GM18519 (cell line): Measurements from ENCODE around the gene CNNM4.
A peak's percentile ranks its signal among the peaks of the same experiment; 100 is the strongest.

Experiments
- ATAC-seq: cut with Tn5 transposase; IDR thresholded peaks from one replicate; pipeline ENCODE4 v1.9.1; 2021; ENCODE audit warnings: mild to moderate bottlenecking, moderate library complexity; ENCODE audit not compliant: unreplicated experiment, low FRiP score

CNNM4 gene

DNA sequence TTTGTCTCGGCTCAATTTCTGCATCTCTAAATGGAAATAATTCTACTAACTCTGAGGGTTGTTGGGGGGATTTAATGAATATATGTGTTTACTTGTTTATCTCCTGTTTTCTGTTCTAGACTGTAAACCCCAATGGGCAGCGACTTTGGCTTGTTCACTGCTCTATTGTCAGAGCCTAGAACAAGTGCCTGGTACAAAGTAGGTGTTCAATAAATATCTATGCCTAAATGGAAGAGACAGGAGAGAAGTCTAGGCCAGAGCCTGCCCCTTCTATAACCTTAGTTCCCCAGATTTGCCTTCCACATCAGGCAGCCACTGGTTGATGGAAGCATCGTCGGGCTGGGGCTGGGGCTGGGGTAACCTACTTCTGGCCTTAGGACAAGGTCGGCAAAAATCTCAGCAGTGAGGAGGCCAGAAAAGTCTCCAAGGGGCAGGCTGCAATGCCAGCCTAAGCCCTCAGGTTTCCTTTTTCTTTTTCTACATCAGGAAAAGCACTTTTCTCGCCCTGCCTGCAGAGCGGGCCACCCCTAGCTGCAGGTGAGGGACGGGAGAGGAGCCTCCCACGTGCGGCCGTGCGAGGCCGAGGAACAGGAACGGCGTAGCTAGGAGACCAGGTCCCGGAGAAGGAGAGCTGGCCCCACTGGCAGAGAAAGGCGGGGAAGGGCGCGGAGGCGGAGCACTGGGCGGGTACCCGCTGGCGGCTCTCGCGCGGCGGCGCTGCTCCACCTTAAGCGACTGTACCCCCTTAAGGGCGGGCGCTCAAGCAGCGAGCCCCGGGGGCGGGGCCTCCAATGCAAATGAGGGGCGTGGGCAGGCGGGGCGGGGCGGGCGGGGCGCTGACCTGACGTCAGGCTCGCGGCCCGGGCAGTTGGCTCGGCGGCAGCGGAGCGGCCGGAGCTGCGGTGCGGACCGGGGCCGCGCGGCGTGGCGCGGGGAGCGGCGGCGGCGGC lies at the start of gene CNNM4:
Gene CNNM4, plus strand, starts transcription at position 867 of the 950 bp plus-strand sequence. CDS start 98 bp downstream, outside the sequence.
- peak; percentile 47 for ATAC-seq

DNA sequence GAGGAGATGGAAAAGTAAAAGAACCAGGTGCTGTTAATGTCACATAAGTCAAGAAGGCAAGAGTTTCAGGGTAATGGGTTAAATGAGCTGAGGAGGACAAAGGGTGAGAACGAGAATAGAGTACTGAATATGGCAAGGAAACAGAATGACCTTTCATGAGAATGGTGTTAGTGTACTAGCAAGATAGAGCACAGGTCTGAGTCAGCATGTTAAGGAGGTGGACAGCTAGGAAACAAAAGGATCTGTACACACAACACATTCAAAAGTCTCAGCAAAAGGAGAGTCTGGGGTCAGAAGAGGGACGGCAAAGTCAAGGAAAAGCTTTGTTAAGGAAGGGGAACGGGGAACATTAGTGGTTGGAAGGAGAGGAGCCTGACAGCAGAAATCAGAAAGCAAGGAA lies 49.7 kb upstream of the CNNM4 start:
- ATAC-seq = no peak

DNA sequence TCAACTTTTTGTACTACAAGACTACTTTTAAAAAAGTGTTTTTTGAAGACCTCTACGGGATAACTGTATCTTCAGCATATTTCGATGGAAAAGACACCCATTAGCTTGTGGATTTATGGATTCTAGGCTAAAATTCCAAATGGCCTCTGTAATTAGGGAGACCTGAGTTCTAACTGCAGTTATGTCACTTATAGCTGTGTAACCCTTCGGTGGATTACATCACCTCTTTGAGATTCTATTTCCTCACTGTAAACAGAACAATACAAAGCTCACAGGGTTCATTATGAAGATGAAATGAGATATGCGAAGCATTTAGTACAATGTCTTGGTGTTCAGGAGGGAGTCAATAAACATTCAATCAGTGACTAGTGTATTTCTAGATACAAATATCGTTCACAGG lies 45.0 kb upstream of the CNNM4 start:
- no peak for ATAC-seq

DNA sequence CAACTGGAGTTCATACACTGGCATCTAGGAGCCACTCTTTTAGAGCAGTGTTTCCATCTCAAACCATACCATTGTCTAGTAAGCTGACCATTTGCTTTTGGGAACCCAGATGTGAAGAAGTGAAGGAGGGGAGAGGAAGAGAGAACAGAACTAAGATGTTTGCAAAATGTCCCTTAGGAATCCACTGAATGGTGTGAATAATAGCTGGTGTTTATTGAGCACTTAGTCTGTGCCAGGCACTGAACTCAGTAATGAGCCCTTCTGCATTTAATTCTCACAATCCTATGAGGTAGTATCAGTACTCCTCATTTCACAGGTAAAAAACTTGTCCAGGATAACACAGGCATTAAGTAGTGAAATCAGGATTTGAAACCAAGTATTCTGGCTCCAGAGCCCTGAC lies 44.3 kb upstream of the CNNM4 start:
- no peak for ATAC-seq

DNA sequence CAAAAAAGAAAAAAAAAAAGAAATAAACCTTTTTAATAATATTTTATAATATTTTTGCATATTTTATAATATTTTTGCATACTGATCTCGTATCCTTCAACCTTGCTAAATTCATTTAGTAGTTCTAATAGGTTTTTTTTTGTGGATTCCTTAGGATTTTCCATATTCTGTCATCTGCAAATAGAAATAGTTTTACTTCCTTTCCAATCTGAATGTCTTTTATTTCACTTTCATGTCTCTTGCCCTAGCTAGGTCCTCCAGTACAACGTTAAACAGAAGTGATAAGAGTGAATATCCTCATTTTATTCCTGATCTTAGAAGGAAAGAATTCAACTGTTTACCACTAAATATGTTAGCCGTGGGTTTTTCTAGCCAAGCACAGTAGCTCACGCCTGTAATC lies 34.6 kb upstream of the CNNM4 start:
- no peak for ATAC-seq

DNA sequence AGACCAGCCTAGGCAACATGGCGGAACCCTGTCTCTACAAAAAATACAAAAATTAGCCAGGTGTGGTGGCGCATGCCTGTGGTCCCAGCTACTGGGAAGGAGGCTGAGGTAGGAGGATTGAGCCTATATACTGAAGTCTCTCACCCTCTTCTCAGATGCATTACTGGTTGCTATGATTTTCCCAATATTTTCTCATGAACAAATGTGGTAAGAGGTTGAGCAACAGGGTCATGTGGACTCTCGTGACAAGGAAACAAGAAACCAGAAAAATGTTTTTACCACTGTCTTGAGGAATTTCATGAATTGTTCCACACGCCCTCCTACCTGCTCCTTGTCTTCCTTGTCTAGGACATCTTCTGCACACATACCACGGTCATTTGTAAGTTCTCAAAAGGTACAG lies 33.3 kb upstream of the CNNM4 start:
- ATAC-seq = no peak

DNA sequence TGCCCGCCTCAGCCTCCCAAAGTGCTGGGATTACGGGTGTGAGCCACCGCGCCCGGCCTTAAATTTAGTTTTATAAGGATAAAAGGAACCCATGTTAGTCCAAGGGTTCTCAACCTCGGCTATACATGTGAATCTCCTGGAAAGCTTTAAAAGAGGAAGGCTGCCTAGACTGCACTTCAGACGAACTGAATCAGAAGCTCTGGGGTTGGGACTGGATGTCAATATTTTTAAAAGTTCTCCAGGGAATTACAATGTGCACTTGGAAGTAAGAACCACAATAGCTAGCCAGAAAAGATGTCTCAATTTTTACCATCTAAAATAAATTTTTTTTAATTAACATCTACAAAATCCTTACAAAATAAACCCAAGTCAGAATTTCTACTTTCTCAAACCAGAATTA lies 31.0 kb upstream of the CNNM4 start:
- ATAC-seq = no peak

DNA sequence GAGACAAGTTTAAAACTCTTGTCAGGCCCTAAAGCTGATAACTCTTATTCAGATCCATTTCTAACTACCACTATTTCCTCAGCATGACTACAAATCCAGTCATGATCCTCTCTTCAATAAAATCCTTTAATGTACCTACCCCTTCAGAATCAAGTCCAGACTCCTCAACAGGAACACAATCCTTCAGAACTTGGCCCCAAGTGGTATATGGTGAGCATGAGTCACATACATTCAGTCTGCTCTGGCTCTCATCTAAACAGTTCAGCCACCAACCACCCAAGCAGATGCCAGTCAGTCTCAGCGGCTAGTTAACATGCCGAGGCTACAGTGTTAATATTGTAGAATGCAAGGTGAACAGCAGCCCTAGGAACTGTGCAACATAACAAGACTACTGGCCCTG lies 30.5 kb upstream of the CNNM4 start:
- ATAC-seq = no peak

DNA sequence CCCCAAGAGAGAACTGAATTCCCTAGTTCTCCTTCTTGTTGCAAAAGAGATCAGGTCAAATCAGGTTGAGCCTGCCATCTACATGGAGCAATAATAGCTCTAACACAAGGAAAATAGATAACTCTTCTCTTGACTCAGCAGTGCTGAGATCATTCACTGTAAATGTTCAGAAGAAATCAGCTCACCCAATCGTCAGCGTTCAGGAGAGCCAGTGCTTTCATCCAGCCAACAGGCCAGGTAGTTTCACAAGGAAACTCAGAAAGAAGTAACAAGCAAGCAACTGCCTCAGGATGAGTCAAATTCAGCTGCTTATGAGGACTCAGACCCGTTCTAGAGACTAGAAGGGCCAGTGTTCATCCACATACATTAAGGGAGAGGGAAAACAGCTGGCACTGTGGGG lies 26.8 kb upstream of the CNNM4 start:
- ATAC-seq = no peak

DNA sequence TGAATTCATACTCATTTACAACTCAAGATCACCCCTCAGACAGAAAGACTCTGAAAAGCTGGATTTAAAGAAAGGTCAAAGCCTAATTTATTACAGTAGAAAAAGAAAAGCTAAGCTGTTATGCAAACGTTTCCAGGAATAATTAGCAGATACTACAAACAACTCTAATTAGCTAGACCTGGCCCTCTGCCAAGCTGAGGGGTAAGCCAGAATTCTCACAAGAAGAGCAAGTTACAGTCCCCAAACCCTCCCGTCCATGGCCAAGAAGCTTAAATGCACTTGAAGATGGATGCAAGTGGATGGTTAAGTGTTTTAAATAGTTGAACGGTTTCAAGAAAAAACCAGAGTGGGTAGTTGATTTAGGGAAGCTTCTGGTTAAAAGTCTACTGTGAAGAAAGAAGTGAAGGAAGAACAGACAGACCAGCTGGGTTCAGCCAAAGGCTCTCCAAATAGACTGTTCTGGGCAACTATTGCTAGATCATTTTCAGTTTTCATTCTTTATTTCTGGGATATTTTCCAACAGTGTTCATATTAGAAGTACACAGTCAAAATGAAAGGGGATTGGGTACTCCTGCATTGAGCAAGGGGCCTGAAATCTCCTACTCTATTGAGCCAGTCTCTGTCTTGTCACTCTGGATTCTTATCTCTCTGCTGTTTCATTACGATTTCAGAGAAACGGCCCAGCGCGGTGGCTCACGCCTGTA lies 25.7 kb upstream of the CNNM4 start:
- no peak for ATAC-seq

DNA sequence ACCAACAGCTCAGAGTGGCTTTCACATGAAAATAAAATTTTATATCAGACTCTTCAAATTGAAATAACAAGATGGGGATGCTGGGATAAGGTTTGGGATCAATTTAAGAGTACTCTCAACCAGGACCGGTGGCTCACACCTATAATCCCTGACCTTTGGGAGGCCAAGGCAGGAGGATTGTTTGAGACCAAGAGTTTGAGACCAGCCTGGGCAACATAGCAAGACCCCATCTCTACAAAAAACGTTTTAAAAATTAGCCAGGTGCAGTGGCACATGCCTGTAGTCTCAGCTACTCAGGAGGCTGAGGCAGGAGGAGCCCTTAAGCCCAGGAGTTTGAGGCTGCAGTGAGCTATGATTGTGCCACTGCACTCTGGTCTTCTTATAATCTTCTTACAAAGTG lies 23.5 kb upstream of the CNNM4 start:
- no peak for ATAC-seq

DNA sequence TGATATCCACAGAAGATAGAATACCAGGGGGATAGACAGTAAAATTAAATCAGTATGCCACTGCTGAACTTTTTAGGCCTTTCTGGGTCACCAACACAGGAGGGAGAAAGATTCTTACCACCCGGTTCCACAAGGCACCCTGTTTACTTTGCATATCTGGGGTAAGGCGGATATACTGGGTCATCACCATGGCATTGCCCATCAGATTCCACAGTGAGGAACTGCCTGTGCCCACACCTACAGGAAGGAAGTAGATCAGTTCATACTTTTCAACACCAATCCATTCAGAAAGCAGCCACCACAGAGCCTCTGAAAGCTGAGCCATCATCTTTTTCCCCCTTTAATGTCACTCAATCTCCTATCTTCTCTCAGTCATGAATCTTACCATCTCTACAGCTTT lies 22.9 kb upstream of the CNNM4 start:
- ATAC-seq = no peak

DNA sequence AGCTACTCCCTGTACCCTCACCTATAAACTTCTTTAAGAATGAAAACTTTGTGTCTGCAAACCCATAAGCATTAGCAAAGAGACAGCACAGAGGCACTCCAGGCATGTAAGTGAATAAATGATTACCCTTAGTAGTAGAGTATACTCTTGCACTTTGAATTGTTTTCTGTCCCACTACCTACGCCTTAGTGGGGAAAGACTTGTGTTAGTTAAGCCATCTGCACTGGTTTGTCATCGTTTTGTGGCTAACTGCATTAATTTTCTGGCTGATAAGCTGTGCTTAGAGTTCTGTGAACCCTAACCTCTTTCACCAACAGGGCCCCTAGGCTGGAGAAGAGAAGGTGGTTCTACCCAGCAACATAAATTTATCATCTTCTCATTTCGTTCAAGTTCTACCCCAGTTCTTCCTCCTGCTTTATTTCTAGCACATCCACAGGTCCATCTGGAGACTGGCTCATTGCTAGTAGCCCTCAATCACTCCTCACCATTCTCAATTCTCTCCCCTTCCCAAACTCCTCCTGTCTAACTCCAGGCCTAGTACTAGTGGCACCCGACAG lies 21.5 kb upstream of the CNNM4 start:
- no peak for ATAC-seq

DNA sequence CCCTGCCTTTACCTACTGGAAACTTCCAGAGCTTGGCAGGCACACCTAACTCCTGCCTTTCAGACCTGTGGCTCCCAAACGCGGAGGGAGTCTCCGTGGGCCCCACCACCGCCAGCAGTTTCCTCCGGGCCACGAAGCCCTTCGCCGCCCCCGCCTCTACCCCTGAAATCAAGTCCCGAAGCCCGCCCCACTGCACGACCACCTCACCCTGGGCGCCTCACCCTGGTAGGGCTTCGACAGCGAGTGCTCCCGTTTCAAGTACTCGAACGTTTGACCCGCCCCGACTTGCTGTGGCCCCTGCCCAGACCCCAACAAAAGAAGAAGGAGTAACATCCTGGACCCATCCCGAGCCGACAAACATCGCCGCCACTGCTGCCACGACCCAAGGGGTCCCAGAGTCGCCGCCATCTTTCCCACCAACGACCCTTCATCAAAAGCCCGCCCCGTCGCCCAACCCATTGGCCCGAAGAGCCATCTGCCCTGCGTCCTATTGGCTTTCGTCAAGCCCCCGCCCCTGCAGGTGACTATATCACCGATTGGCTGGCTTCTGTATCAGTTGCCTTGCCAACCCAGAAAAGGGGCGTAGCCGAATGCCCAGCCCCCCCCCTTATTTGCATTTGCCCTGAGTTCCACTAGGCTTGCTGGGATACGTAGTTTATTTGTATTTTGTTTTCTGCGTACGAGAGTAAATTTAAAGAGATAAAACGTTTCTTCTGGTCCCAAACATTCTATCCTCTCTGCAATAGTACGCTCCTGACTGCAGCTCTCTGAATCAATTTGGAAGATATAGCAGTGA lies 20.9 kb upstream of the CNNM4 start, which contains the start of gene LMAN2L:
Gene LMAN2L, minus strand, starts transcription at position 432 of the 796 bp plus-strand sequence. Its CDS starts 24 bp downstream, at position 408.
- peak; percentile 88 for ATAC-seq

DNA sequence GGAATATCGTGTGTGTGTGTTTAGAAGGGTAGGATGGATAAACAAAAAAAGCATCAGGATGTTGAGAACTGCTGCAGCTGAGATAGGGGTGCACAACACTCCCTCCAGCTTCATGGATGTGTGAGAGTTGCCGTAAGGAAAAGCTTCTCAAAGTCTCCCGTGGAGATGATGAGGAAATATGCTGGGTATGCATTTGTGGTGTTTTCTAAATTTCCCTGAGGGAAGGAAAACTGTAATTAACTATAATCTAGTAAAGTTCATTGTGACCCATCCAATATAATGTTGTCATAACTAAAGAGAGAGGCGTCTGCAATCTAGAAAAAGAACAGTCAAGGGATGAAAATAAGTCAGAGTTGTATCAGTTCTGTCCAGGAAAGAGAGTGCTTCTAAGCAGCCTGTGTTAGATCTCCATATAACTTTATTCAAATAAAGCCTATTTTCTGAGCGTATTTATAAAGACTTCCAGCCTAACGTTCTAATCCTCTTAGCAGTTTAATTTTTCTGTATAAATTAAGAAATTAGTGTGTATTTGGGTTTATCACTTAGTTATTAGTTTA lies 13.6 kb upstream of the CNNM4 start:
- ATAC-seq = no peak

DNA sequence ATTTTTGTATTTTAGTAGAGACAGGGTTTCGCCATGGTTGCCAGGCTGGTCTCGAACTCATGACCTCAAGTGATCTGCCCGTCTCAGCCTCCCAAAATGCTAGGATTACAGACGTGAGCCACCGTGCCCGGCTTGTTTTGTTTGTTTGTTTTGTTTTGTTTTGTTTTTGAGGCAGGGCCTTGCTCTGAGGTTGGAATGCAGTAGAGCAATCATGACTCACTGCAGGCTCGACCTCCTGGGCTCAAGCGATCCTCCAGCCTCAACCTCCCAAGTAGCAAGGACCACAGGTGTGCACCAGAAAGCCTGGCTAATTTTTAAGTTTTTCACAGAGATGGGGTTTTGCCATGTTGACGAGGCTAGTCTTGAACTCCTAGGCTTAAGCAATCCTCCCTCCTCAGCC lies 8.9 kb upstream of the CNNM4 start:
- ATAC-seq = no peak

DNA sequence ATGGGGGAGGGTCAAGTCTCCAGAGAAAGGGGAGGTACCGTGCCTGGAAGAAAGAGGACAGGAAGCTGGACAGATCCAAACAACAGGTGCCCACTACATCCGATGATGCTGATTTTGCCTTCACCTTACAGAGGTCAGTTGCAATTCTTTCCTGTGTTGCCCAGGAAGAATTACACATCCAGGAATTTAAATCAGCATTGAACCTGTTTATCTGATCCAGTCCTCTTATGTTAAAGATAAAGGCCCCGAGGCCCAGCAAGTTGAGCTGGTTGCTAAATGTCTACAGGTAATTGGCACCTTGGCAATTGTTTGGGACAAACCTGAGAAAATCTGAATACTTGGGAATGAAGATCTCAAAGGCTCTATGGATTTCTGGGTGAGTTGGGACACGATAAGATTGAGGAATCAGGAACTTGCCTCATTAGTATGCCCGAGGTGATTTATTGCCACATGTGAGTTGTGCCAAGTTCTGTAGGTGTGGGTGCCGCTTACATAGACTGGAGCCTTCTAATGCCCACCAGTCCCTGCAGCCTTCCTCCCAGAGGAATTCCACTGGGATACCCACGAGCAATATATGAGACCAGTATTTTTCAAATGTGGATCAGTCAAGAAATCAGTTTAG lies 6.9 kb upstream of the CNNM4 start:
- ATAC-seq = no peak

DNA sequence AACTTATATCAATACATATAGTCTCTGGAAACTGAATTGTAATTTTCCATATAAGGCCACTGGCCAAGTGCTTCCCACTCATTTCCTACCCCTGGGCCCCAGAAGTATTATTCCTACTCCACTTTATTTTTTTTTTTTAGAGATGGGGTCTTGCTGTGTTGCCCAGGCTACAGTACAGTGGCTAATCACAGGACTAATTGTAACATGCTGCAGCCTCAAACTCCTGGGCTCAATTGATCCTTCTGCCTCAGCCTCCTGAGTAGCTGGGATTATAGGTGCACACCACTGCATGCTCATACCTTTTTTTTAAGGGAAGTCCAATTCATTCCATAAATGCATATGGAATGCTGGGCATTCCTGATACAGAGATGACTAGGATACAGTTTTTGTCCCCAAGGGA lies 6.4 kb upstream of the CNNM4 start:
- no peak for ATAC-seq

DNA sequence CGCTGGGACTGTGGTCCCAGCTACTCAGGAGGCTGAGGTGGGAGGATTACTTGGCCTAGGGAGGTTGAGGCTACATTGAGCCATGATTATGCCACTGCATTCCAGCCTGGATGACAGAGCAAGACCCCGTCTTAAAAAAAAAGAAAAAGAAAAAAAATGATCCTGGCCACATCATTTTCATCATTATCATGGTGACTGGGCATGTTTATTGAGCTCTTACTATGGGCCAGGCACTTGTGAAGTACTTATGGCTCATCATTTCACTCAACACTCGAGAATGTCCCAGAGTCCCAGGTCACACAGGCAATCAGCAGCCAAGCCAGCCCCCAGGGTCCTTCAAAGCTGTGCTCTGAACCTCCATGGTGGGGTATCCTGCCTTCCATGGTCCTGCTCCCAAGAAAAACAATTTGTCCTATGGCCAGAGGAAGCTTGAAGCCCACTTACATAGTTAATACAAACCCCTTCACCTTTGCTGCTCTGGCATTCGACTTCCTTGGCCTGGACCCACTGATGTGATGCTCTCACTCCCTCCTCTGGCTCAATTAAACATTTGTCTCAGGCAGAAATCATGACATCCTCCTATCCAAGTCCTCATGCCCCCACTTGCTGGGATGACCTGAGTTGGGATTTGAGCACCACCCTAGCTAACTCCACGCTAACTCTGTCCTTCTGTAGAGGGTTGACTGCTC lies 3.8 kb upstream of the CNNM4 start:
- no peak for ATAC-seq
